Activated naive CD8-positive, alpha-beta T cell treated with anti-CD3 and anti-CD28 coated beads for 36 hours (primary cell): ENCODE data around the gene MAPKAP1. TPM values are rescaled to one million over a fixed set of nuclear protein-coding genes. Genes with fewer than 3 reads are reported as not detected.

Experiments
- DNase-seq: peaks from one replicate; pipeline ENCODE4 v3.0.0; 2021
- H3K27ac Mint-ChIP-seq: one replicate; pipeline ENCODE4 v1.8.0; 2022; ENCODE audit warnings: mild to moderate bottlenecking, moderate library complexity, mixed read lengths
- H3K27me3 Mint-ChIP-seq: one replicate; pipeline ENCODE4 v1.8.0; 2022; ENCODE audit warnings: mild to moderate bottlenecking, mixed read lengths
- H3K36me3 Mint-ChIP-seq: one replicate; pipeline ENCODE4 v1.8.0; 2021; ENCODE audit warnings: mild to moderate bottlenecking, mixed read lengths
- H3K4me1 Mint-ChIP-seq: one replicate; pipeline ENCODE4 v1.8.0; 2021; ENCODE audit warnings: mixed read lengths
- H3K4me3 Mint-ChIP-seq: one replicate; pipeline ENCODE4 v1.8.0; 2022; ENCODE audit warnings: mild to moderate bottlenecking, moderate library complexity, mixed read lengths
- H3K9me3 Mint-ChIP-seq: one replicate; pipeline ENCODE4 v1.8.0; 2022; ENCODE audit warnings: mixed read lengths
- total RNA-seq, 2 experiments: library from RNA; stranded (reverse); gene quantifications; one replicate each; pipeline ENCODE4 v1.2.3, GENCODE V29; 2021

MAPKAP1 gene
- total RNA-seq, 2 experiments from 2014 or later, result 91.8 to 92.2 TPM

DNA sequence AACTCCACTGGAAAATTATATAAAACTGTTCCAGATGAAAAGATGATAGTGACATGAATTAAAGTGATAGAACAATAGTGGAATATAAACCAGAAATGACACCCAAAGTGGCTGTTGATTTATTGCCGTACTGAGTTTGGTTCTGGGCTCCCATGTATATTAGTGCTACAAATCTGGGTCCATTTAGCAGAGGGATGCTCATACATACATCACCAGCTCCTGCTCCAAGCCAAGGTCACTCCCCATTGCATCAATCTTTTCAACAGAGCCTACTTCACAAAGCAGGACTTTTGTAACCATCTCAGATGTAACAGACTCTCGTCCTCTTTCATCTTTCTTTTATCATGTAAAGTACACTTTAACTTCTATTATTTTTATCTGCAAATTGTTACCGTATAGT is 236.8 kb downstream of the MAPKAP1 start:
- no peak overlapping the region for H3K4me3 Mint-ChIP-seq
- no peak overlapping the region for H3K27ac Mint-ChIP-seq
- no peaks in the 10 kb centered on the region for H3K27me3 Mint-ChIP-seq
- no peaks in the 10 kb centered on the region for H3K4me1 Mint-ChIP-seq
- peaks cover 2% of the 10 kb centered on the region for H3K36me3 Mint-ChIP-seq
- no peaks in the 10 kb centered on the region for H3K9me3 Mint-ChIP-seq
- DNase-seq, result no peak

DNA sequence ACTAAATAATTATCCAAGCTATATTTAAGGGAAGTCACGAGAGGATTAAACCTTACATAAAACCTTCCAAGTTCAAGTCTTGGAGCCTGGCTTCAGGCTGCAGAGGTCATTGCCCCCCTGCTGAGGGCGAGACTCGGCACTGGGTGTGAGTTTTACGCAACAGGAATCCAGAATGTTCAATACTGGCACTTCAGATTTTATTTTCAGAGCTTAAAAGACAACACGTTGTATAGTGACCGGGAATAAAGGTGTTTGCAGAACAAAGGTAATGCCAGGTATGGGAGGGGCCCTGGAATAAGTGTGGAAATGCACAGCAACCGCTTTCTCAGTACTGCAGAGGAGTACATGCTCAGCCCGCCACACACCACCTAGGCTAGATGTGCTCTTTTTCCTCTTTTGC is 238.4 kb downstream of the MAPKAP1 start:
- Mint-ChIP-seq H3K36me3 (peaks cover 2% of the 10 kb centered on the region), H3K4me3 (no peak overlapping the region), H3K4me1 (no peaks in the 10 kb centered on the region), H3K9me3 (no peaks in the 10 kb centered on the region), H3K27me3 (no peaks in the 10 kb centered on the region), H3K27ac (no peak overlapping the region)
- DNase-seq, result no peak

DNA sequence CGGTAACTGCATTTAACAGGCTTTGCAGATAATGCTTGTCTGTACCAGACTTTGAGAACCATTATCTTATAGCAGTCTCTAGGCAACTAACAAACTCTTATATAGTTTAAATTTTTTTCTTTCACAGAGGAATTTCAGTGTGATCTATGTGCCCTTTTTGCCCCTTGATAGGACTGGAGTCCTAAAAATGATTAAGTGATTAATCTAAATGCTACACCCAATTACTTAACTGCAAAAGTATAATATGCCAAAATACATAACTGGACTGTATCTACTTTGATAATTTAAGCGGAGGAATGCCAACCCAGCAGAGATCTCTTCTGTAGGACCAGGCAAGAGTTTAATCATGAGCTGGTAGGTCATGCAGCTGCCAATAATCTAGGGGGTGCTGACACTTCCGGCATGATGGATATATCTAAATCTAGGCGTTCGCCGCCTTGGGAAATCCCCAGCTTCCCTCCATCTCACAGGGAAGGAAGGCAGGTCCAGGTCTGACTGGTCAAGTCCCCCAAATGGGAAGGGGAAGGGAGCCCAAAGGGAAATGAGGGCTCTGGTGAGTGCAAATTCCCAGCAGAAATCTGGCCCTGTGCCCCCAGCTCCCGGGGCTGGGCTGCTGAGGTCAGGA is 239.8 kb downstream of the MAPKAP1 start:
- peaks cover 9% of the 10 kb centered on the region for H3K36me3 Mint-ChIP-seq
- H3K9me3 Mint-ChIP-seq, result no peaks in the 10 kb centered on the region
- DNase-seq, result no peak
- no peak overlapping the region for H3K4me3 Mint-ChIP-seq
- H3K27ac Mint-ChIP-seq, result no peak overlapping the region
- H3K4me1 Mint-ChIP-seq, result no peaks in the 10 kb centered on the region
- H3K27me3 Mint-ChIP-seq, result no peaks in the 10 kb centered on the region

DNA sequence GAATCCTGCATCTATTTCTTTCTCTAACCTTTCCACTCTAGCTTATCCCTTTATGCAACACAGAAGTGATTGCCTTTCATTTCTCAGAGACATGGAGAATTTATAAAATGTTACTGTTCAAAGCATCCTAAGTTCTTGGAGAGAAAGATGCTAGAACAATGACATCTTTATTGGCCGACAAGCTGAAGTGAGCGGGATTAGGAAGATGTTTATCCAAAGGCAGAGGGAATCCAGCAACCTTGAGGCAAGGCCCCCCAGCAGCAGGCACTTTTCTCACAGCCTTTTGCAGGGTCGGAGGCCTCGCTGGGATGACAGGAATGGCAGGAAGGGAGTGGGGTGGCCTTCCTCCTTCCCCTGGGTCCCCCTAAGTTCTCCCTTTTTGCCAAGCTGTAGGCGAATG is 240.6 kb downstream of the MAPKAP1 start:
- Mint-ChIP-seq H3K27ac (no peak overlapping the region), H3K9me3 (no peaks in the 10 kb centered on the region), H3K36me3 (peaks cover 17% of the 10 kb centered on the region), H3K4me3 (no peak overlapping the region), H3K27me3 (no peaks in the 10 kb centered on the region), H3K4me1 (no peaks in the 10 kb centered on the region)
- DNase-seq, result no peak

DNA sequence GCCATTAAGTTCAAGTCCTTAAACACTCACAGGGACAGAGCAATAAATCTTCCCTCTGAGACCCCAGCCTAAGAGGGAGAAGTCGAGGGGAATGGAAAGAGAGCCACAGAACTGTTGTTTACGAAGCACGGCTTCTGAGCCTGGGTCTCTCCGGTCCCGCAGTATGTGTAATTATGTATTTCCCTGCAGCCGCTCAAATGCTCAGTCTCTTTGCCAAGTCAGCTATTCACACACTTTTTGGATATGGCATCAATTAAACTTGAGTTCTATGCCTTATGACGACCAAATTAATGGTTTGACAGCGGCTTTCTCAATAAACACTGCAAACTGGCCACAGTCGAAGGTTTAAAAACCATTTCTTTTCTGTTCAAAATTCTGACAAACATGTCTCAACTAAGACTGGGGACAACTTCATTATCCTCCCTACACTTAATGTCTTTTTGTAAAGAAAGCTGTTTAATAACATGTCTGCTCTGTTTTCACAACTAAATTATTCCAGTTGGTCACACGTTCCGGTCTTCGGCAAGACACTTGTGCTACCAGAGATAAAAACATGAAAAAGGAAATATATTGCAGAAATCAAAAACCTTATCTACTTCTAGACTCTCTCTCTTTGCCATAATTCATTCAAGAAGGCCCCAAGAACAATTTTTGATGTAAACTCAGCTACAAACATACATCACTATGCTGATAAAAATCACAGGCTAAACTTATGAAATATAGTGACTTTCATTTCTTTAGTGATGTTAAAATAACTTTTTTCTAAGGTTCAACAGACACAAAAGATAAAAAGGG is 242.2 kb downstream of the MAPKAP1 start:
- Mint-ChIP-seq H3K4me1 (no peaks in the 10 kb centered on the region), H3K4me3 (no peak overlapping the region), H3K27me3 (no peaks in the 10 kb centered on the region), H3K9me3 (no peaks in the 10 kb centered on the region), H3K27ac (no peak overlapping the region), H3K36me3 (peaks cover 31% of the 10 kb centered on the region)
- DNase-seq, result no peak

DNA sequence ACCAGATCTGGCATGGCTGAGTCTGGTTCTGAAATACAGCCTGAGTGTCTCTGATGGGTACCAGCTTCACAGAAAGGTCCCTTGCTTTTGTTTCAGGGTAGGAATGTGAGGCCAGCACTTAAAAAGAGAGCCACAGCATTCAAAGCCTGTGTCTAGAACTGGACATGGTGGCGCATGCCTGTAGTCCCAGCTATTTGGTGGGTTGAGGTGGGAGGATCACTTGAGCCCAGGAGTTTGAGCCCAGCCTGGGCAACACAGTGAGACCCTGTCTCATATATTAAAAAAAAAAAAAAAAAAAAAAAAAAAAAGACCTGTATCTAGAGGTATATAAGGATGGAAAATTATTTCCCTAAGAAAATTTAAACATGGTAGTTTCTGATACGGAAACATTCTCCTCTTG is 243.1 kb downstream of the MAPKAP1 start:
- H3K27me3 Mint-ChIP-seq, result no peaks in the 10 kb centered on the region
- no peak for DNase-seq
- no peak overlapping the region for H3K4me3 Mint-ChIP-seq
- no peak overlapping the region for H3K27ac Mint-ChIP-seq
- H3K36me3 Mint-ChIP-seq, result peaks cover 37% of the 10 kb centered on the region
- H3K9me3 Mint-ChIP-seq, result no peaks in the 10 kb centered on the region
- H3K4me1 Mint-ChIP-seq, result no peaks in the 10 kb centered on the region

DNA sequence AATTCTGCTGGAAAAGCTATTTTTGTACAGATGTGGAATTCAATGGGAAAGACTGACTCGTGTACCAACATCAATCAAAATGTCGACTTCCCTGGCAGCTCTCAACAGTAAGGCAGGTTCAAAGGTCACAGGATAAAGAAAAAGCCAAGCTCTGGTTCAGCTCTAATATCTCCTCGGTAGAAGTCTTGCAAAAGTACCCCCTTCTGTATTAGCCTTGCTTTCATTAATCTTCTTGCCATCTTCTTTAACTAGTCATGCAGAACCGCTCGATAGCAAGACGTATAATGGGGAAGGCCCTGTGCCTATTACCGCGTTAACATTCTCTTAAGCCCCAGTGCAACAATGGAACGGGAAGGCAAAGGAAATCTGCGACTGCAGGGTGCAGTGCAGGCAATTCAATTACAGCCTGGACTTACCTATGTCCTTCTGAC is 244.1 kb downstream of the MAPKAP1 start:
- H3K27me3 Mint-ChIP-seq, result no peaks in the 10 kb centered on the region
- DNase-seq, result no peak

DNA sequence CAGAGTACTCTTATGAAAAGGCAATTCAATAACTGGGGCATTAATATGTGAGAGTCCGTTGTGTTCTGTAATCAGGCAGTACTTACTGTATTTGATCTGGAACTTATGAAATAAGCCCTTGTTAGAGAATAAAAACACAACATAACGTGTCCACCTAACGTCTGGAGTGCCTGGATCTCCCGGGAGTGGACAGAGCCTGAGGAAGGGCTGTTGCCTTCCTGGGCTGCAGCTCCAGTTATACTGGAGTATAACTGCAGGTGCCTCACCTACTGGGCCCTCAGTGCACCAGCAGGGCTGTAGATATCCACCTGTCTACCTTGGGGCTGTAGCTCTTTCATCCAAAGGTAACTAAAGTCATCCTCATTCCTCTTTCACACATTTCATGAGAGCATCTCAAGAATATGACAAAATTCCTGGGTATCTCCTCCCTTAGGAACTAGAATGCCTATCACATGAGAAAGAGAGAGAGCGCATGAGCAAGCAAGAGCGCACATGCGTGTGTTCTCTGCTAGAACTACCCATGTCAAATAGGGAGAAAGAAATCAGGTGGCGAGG is 245.3 kb downstream of the MAPKAP1 start:
- Mint-ChIP-seq H3K9me3 (peaks cover 8% of the 10 kb centered on the region), H3K36me3 (peaks cover 54% of the 10 kb centered on the region), H3K4me3 (no peak overlapping the region), H3K27ac (no peak overlapping the region), H3K27me3 (no peaks in the 10 kb centered on the region), H3K4me1 (no peaks in the 10 kb centered on the region)
- no peak for DNase-seq

More for the DNA sequence above, 244.1 kb downstream of the MAPKAP1 start:
- H3K4me3 Mint-ChIP-seq, result no peak overlapping the region
- no peaks in the 10 kb centered on the region for H3K4me1 Mint-ChIP-seq
- peaks cover 44% of the 10 kb centered on the region for H3K36me3 Mint-ChIP-seq
- peaks cover 3% of the 10 kb centered on the region for H3K9me3 Mint-ChIP-seq
- no peak overlapping the region for H3K27ac Mint-ChIP-seq

DNA sequence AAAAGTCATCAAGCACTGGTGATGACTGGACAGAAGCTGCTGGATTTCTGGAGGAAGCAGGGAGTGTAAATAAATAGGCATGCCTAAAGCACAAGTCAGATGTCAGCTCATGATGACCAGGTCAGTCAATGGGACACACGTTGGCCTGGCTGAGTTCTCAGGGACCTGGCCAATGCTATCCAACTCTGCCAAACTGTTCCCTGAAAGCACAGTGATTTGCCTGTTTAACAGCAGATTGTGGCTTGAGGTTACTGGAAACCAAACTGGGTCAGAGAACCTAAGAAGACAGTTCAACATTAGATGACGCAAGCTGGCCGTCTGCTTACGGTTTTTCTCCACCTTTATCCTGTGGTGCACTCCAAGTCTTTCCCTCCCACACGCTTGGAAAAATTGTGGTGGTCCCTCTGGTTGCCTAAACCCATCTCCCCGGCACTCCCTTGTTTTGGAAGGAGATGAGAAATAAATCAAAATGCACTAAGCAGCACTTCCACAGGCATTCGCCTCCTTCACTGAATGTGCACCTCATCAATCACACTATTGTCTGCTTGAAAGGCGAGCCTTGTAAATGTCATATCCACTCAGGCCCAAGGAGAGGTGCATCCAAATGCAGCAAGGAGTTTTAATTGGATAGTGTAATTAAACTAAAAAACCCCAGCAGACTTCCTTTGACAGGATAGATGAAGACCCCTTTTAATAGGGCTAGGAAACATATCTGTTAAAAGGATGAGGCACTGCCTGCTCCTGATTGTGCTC is 245.9 kb downstream of the MAPKAP1 start:
- H3K36me3 Mint-ChIP-seq, result peaks cover 60% of the 10 kb centered on the region

DNA sequence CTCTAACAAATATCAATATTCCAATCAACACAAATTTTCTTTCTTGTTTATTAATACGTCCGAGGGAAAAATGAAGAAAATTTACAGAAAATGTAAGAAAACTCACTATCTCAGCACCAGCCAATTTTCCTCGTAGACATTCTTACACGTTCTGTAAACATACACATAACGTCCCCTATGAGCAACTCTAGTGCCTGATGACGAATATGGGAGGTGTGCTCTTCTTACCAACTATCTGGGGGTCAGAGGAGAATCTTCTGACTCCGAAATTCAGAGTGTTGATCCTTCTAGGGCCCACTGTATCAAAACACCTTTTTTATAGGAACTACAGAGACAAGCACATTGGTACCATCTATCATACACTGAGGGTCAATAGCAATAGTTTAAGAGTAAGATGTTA is 246.7 kb downstream of the MAPKAP1 start:
- peaks cover 13% of the 10 kb centered on the region for H3K9me3 Mint-ChIP-seq
- DNase-seq, result no peak
- no peak overlapping the region for H3K27ac Mint-ChIP-seq
- no peaks in the 10 kb centered on the region for H3K4me1 Mint-ChIP-seq
- no peak overlapping the region for H3K4me3 Mint-ChIP-seq
- no peaks in the 10 kb centered on the region for H3K27me3 Mint-ChIP-seq
- H3K36me3 Mint-ChIP-seq, result peaks cover 66% of the 10 kb centered on the region

More for the DNA sequence above, 245.9 kb downstream of the MAPKAP1 start:
- no peak for DNase-seq
- no peaks in the 10 kb centered on the region for H3K4me1 Mint-ChIP-seq
- no peaks in the 10 kb centered on the region for H3K27me3 Mint-ChIP-seq
- H3K27ac Mint-ChIP-seq, result no peak overlapping the region
- H3K4me3 Mint-ChIP-seq, result no peak overlapping the region
- H3K9me3 Mint-ChIP-seq, result peaks cover 10% of the 10 kb centered on the region

DNA sequence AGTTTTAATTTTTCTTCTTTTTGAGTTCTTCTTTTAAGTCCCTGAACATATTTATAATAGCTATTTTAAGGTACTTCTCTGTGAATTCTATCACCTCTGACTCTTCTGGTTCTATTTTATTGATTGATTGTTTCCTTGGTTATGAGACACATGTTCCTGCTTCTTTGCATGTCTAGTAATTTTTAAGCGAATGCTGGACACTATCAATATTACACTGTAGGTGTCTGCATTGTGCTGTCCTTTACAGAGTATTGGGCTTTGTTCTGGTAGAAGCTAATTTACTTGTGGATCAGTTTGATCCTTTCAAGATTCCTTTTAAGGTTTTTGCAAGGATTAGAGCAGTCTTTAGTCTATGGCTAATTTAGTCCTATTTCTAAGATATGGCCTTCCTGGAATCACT is 249.7 kb downstream of the MAPKAP1 start:
- no peak for DNase-seq
- no peak overlapping the region for H3K4me3 Mint-ChIP-seq
- peaks cover 63% of the 10 kb centered on the region for H3K36me3 Mint-ChIP-seq
- no peak overlapping the region for H3K27ac Mint-ChIP-seq
- no peaks in the 10 kb centered on the region for H3K27me3 Mint-ChIP-seq
- H3K4me1 Mint-ChIP-seq, result no peaks in the 10 kb centered on the region
- peaks cover 13% of the 10 kb centered on the region for H3K9me3 Mint-ChIP-seq

DNA sequence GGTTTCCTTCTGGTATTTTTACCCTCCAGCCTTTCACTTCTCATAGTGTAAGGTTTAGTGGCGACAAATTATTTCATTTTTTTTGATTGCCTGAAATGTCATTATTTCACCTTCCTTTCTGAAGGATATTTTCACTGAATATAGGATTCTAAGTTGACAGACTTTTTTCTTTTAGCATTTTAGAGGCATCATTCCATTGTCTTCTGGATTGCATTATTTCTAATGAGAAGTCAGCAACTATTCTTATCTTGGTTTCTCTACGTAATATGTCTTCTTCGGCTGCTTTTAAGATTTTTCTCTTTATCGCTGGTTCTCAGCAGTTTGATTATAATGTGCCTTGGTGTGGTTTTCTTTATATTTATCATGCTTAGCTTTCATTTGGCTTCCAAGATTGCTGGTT is 251.1 kb downstream of the MAPKAP1 start:
- no peak for DNase-seq
- Mint-ChIP-seq H3K4me1 (peaks cover 1% of the 10 kb centered on the region), H3K4me3 (no peak overlapping the region), H3K9me3 (peaks cover 13% of the 10 kb centered on the region), H3K27ac (no peak overlapping the region), H3K36me3 (peaks cover 57% of the 10 kb centered on the region), H3K27me3 (no peaks in the 10 kb centered on the region)

DNA sequence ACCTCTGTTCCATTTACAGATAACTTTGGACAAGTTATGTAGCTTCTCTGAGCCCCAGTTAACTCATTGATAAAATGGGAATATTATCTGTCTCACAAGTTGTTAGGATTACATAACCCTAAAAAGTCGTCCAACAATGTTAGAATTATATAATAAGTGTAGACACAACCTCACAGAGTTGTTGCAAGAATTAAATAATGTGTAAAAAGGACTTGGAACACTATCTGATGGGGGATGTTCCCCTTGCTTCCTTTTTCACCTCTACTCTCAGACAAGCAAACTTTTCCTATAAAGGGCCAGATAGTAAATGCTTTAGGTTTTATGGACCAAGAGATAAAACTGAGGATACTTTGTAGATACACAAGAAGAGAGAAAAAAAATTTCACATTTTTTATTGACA is 251.9 kb downstream of the MAPKAP1 start:
- peaks cover 13% of the 10 kb centered on the region for H3K9me3 Mint-ChIP-seq
- H3K36me3 Mint-ChIP-seq, result peaks cover 50% of the 10 kb centered on the region
- H3K4me3 Mint-ChIP-seq, result no peak overlapping the region
- peaks cover 1% of the 10 kb centered on the region for H3K4me1 Mint-ChIP-seq
- no peak overlapping the region for H3K27ac Mint-ChIP-seq
- no peaks in the 10 kb centered on the region for H3K27me3 Mint-ChIP-seq
- no peak for DNase-seq

DNA sequence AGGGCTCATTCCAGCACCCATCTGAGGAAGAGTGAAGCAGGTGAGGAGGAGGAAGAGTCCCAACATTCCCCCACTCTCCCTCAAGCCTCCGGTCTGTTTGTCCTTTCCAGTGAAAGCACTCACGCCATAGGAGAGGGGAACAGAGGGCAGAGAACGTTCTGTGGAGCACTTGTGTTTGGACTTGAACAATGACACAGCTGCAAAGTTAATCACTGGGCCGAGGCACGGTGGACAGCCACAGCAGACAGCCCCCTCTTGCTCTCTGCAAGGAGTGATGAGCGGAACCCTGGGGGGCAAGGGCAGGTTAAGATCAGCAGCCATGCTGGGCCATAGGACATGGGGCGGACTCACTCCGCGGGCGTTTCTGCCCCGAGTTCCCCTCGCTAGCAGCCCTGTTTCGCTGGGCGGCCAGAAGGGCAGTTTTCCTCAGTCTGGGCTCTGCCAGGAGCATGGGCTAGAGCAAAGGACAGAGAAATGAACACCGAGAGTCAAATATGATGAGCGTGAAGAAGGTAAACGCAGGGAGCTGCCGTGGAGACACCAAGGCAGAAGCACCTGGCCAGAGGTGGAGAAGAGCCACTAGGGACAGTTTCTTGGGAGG is 259.7 kb downstream of the MAPKAP1 start:
- no peak for DNase-seq
- no peak overlapping the region for H3K4me3 Mint-ChIP-seq
- H3K4me1 Mint-ChIP-seq, result peaks cover 1% of the 10 kb centered on the region
- H3K27ac Mint-ChIP-seq, result no peak overlapping the region
- no peaks in the 10 kb centered on the region for H3K9me3 Mint-ChIP-seq
- no peaks in the 10 kb centered on the region for H3K27me3 Mint-ChIP-seq
- H3K36me3 Mint-ChIP-seq, result peaks cover 10% of the 10 kb centered on the region
